ENCODE measurements around the gene LCP2.
"Not testable (repeated sequence)": the region's sequence is repeated elsewhere in the genome, so short reads cannot be mapped to it uniquely, and the experiment has no call there.

LCP2 gene

DNA sequence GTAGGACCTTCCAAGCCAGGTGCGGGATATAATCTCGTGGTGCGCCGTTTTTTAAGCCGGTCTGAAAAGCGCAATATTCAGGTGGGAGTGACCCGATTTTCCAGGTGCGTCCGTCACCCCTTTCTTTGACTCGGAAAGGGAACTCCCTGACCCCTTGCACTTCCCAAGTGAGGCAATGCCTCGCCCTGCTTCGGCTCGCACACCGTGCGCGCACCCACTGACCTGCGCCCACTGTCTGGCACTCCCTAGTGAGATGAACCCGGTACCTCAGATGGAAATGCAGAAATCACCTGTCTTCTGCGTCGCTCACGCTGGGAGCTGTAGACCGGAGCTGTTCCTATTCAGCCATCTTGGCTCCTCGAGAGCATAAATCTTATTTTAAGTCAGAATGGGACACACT, 52.1 kb downstream of the LCP2 start:
- H2BK15ac ChIP-seq (ENCODE audit: low read depth, poor library complexity, severe bottlenecking); H2BK5ac ChIP-seq (ENCODE audit: low read depth, low read length, poor library complexity, severe bottlenecking); H3K4me3 ChIP-seq (ENCODE audit: insufficient read depth in 1 of 2, low read depth in 1 of 2, low read length in 2 of 2); H3K9ac ChIP-seq (ENCODE audit: low read length); H3K18ac ChIP-seq (ENCODE audit: low read depth in 1 of 2, low read length in 2 of 2); H3K27me3 ChIP-seq (ENCODE audit: control insufficient read depth in 1 of 2, insufficient read depth in 1 of 2, low read length in 2 of 2); H3K36me3 ChIP-seq (ENCODE audit: control insufficient read depth in 1 of 2, insufficient read depth in 2 of 2, low read depth in 1 of 2, low read length in 2 of 2); H4K8ac ChIP-seq (ENCODE audit: low read length); H4K91ac ChIP-seq (ENCODE audit: low read length); H3K4ac ChIP-seq (ENCODE audit: low read depth in 1 of 2, low read length in 2 of 2); H3K9me3 ChIP-seq (ENCODE audit: control insufficient read depth, low read length); H2AK5ac ChIP-seq (ENCODE audit: low read length, severe bottlenecking); H2BK120ac ChIP-seq (ENCODE audit: low read depth, low read length); H2BK12ac ChIP-seq (ENCODE audit: low read length in 2 of 2); H3K23ac ChIP-seq (ENCODE audit: low read length in 2 of 2); H3K79me1 ChIP-seq (replicated peaks; ENCODE audit: low read length, poor library complexity, severe bottlenecking); H3K4me1 ChIP-seq (ENCODE audit: control insufficient read depth, insufficient read depth, low read depth, low read length); DNase-seq; H2AFZ ChIP-seq (ENCODE audit: low read depth, low read length); H3K27ac ChIP-seq (ENCODE audit: low read length, poor library complexity, severe bottlenecking); H3K4me2 ChIP-seq (ENCODE audit: low read length, poor library complexity, severe bottlenecking); H3K14ac ChIP-seq (ENCODE audit: low read length in 2 of 2): not testable (repeated sequence)
- 94% methylated on average over 16 of the region's 23 CpGs for WGBS

DNA sequence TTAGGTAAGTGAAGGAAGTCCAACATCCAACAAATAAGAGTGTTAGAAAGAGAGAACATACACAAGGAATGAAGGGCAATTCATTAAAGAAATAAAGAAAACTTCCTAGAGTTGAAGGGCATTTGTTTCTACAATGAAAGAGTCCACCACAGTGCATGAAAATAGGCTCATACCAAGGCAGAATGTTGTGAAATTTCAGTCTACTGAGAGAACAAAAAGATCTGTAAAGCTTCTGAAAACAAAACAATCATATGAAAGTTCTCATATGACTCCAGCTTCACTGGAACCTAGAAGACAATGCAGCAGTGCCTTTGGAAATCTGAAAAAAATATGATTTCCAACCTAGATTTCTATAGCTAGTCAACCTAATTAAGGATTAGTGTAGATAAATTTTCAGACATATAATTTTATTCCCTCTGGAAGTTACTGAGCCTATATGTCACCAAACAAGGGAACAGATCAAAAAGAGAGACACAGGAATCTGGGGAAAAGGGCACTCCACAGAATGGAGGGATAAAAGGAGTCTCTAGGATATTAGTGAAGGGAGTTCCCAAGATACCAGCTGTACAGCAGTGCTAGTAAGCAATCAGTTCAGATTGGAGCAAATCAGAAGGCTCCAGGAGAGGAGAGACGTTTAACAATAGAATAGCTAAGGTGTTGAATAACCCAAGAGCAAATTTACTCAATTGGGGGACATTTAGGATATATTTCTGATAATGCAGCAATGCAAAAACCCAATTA, 59.0 kb downstream of the LCP2 start:
- H2AFZ ChIP-seq (ENCODE audit: low read depth, low read length) = no peak overlapping the region
- no peak overlapping the region for H3K18ac ChIP-seq (ENCODE audit: low read depth in 1 of 2, low read length in 2 of 2)
- H3K4ac ChIP-seq (ENCODE audit: low read depth in 1 of 2, low read length in 2 of 2) = no peak overlapping the region
- no peak overlapping the region for H2AK5ac ChIP-seq (ENCODE audit: low read length, severe bottlenecking)
- H3K36me3 ChIP-seq (ENCODE audit: control insufficient read depth in 1 of 2, insufficient read depth in 2 of 2, low read depth in 1 of 2, low read length in 2 of 2) = no peaks in the 10 kb centered on the region
- no peaks in the 10 kb centered on the region for H3K79me1 ChIP-seq (replicated peaks; ENCODE audit: low read length, poor library complexity, severe bottlenecking)
- H3K9me3 ChIP-seq (ENCODE audit: control insufficient read depth, low read length) = no peaks in the 10 kb centered on the region
- no peaks in the 10 kb centered on the region for H3K4me1 ChIP-seq (ENCODE audit: control insufficient read depth, insufficient read depth, low read depth, low read length)
- no peak overlapping the region for H3K4me3 ChIP-seq (ENCODE audit: insufficient read depth in 1 of 2, low read depth in 1 of 2, low read length in 2 of 2)
- H3K14ac ChIP-seq (ENCODE audit: low read length in 2 of 2) = no peak overlapping the region
- no peak overlapping the region for H3K4me2 ChIP-seq (ENCODE audit: low read length, poor library complexity, severe bottlenecking)
- H3K9ac ChIP-seq (ENCODE audit: low read length) = no peak overlapping the region
- WGBS = 50% methylated on average over 1 of the region's 1 CpG
- no peak overlapping the region for H2BK12ac ChIP-seq (ENCODE audit: low read length in 2 of 2)
- H4K8ac ChIP-seq (ENCODE audit: low read length) = no peak overlapping the region
- H2BK15ac ChIP-seq (ENCODE audit: low read depth, poor library complexity, severe bottlenecking) = no peak overlapping the region
- H4K91ac ChIP-seq (ENCODE audit: low read length) = no peak overlapping the region
- H3K23ac ChIP-seq (ENCODE audit: low read length in 2 of 2) = no peak overlapping the region
- no peak overlapping the region for H2BK120ac ChIP-seq (ENCODE audit: low read depth, low read length)
- DNase-seq = no peak
- H2BK5ac ChIP-seq (ENCODE audit: low read depth, low read length, poor library complexity, severe bottlenecking) = no peak overlapping the region
- no peak overlapping the region for H3K27ac ChIP-seq (ENCODE audit: low read length, poor library complexity, severe bottlenecking)
- H3K27me3 ChIP-seq (ENCODE audit: control insufficient read depth in 1 of 2, insufficient read depth in 1 of 2, low read length in 2 of 2) = peaks cover 9 to 12% of the 10 kb centered on the region in 2 experiments

DNA sequence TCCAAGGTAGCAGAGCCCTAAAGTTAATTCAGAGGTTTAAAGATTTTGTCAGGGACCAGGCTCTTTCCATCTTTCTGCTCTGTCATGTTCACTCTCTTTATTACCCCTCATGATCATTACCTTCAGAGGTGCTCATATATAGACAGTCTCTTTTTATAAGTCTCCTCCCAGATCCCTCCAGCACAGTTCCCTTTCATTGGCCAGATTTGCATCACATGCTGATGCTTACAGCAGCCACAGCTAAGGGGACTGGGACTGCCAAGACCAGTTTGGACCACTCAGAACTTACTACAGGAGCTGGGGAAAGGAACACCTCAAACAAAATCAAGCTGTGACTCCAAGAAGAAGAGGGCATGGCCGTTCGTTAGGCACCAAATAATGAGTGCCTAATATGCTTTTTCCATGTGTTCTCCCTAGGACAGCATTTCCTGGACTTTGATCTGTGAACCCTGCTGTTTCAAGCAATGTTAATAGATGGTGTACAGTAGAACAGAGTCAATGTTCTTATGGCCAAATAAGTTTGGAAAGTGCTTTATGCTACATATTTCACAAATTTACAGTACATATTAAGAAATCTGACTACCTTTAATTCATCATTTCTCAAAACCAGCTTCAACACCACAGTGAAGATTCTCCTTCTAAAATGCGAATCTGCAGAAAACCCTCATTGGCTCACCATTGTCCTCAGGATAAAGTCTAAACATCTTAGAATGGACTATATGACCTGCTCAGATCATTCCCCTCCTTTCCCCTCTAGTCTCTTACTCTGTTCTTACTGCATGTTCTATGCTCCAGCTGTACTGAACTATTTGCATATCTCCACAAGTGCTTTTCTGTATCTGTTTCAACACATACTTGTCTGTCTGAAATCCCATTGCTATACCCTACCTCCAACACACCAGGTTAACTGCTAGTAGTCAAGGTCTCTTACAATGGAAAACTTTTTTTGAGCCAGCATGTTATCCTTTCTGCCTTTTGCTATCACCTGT, 61.4 kb downstream of the LCP2 start:
- H3K9ac ChIP-seq (ENCODE audit: low read length) = no peak overlapping the region
- no peak overlapping the region for H3K4ac ChIP-seq (ENCODE audit: low read depth in 1 of 2, low read length in 2 of 2)
- H2AK5ac ChIP-seq (ENCODE audit: low read length, severe bottlenecking) = no peak overlapping the region
- no peak overlapping the region for H3K4me2 ChIP-seq (ENCODE audit: low read length, poor library complexity, severe bottlenecking)
- no peak overlapping the region for H2BK5ac ChIP-seq (ENCODE audit: low read depth, low read length, poor library complexity, severe bottlenecking)
- no peak overlapping the region for H2BK12ac ChIP-seq (ENCODE audit: low read length in 2 of 2)
- no peak overlapping the region for H3K27ac ChIP-seq (ENCODE audit: low read length, poor library complexity, severe bottlenecking)
- no peak overlapping the region for H3K23ac ChIP-seq (ENCODE audit: low read length in 2 of 2)
- H2AFZ ChIP-seq (ENCODE audit: low read depth, low read length) = no peak overlapping the region
- H3K79me1 ChIP-seq (replicated peaks; ENCODE audit: low read length, poor library complexity, severe bottlenecking) = no peaks in the 10 kb centered on the region
- H4K91ac ChIP-seq (ENCODE audit: low read length) = no peak overlapping the region
- no peaks in the 10 kb centered on the region for H3K36me3 ChIP-seq (ENCODE audit: control insufficient read depth in 1 of 2, insufficient read depth in 2 of 2, low read depth in 1 of 2, low read length in 2 of 2)
- no peak overlapping the region for H4K8ac ChIP-seq (ENCODE audit: low read length)
- no peak overlapping the region for H3K14ac ChIP-seq (ENCODE audit: low read length in 2 of 2)
- no peak for DNase-seq
- H3K4me1 ChIP-seq (ENCODE audit: control insufficient read depth, insufficient read depth, low read depth, low read length) = no peaks in the 10 kb centered on the region
- H3K4me3 ChIP-seq (ENCODE audit: insufficient read depth in 1 of 2, low read depth in 1 of 2, low read length in 2 of 2) = no peak overlapping the region
- H3K9me3 ChIP-seq (ENCODE audit: control insufficient read depth, low read length) = no peaks in the 10 kb centered on the region
- H3K27me3 ChIP-seq (ENCODE audit: control insufficient read depth in 1 of 2, insufficient read depth in 1 of 2, low read length in 2 of 2) = peaks cover 9 to 12% of the 10 kb centered on the region in 2 experiments
- 83% methylated on average over 3 of the region's 3 CpGs for WGBS
- no peak overlapping the region for H2BK120ac ChIP-seq (ENCODE audit: low read depth, low read length)
- H3K18ac ChIP-seq (ENCODE audit: low read depth in 1 of 2, low read length in 2 of 2) = no peak overlapping the region
- H2BK15ac ChIP-seq (ENCODE audit: low read depth, poor library complexity, severe bottlenecking) = no peak overlapping the region

DNA sequence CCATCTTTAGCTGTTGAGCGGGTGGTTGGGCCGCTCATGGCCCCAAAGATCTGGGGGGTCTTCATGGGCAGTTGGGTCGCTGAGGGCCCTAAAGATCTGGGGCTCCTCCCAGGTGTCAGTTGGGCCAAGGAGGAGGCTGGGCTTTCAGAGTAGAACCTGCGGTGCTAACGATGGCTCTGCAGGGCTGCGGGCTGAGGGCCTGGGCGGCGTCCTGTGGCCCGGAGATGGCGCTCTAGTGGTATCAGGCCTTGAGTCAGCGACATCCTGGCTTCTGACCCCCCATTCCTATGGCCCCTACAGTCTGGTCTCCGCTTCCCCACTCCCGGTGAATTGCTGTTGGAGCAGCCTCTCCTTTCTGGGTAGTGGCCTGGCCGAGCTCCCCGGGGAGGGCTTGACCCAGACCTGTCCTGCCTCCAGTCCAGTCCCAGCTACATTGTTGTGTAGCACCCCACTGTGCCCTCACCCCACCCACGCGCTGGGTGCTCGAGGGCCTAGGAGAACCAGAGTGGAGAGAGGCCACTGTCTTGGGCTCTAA, 64.2 kb downstream of the LCP2 start:
- Histone ChIP-seq H2AFZ (ENCODE audit: low read depth, low read length) (no peak overlapping the region), H3K79me1 (replicated peaks; ENCODE audit: low read length, poor library complexity, severe bottlenecking) (no peaks in the 10 kb centered on the region), H4K8ac (ENCODE audit: low read length) (no peak overlapping the region), H3K23ac (ENCODE audit: low read length in 2 of 2) (no peak overlapping the region), H3K14ac (ENCODE audit: low read length in 2 of 2) (no peak overlapping the region), H3K9ac (ENCODE audit: low read length) (no peak overlapping the region), H3K4ac (ENCODE audit: low read depth in 1 of 2, low read length in 2 of 2) (no peak overlapping the region), H4K91ac (ENCODE audit: low read length) (no peak overlapping the region), H3K4me1 (ENCODE audit: control insufficient read depth, insufficient read depth, low read depth, low read length) (no peaks in the 10 kb centered on the region), H3K9me3 (ENCODE audit: control insufficient read depth, low read length) (no peaks in the 10 kb centered on the region), H2AK5ac (ENCODE audit: low read length, severe bottlenecking) (no peak overlapping the region), H3K27ac (ENCODE audit: low read length, poor library complexity, severe bottlenecking) (no peak overlapping the region), H2BK120ac (ENCODE audit: low read depth, low read length) (no peak overlapping the region), H2BK15ac (ENCODE audit: low read depth, poor library complexity, severe bottlenecking) (no peak overlapping the region), H3K27me3 (ENCODE audit: control insufficient read depth in 1 of 2, insufficient read depth in 1 of 2, low read length in 2 of 2) (peaks cover 9 to 12% of the 10 kb centered on the region in 2 experiments), H3K4me2 (ENCODE audit: low read length, poor library complexity, severe bottlenecking) (no peak overlapping the region), H3K36me3 (ENCODE audit: control insufficient read depth in 1 of 2, insufficient read depth in 2 of 2, low read depth in 1 of 2, low read length in 2 of 2) (no peaks in the 10 kb centered on the region), H2BK5ac (ENCODE audit: low read depth, low read length, poor library complexity, severe bottlenecking) (no peak overlapping the region), H3K4me3 (ENCODE audit: insufficient read depth in 1 of 2, low read depth in 1 of 2, low read length in 2 of 2) (no peak overlapping the region), H3K18ac (ENCODE audit: low read depth in 1 of 2, low read length in 2 of 2) (no peak overlapping the region), H2BK12ac (ENCODE audit: low read length in 2 of 2) (no peak overlapping the region)
- DNase-seq = no peak
- WGBS = 95% methylated on average over 18 of the region's 18 CpGs

Data from mesenchymal stem cell (in vitro differentiated cells and primary cell).